ENCODE results near the gene COQ8A.

COQ8A gene

DNA sequence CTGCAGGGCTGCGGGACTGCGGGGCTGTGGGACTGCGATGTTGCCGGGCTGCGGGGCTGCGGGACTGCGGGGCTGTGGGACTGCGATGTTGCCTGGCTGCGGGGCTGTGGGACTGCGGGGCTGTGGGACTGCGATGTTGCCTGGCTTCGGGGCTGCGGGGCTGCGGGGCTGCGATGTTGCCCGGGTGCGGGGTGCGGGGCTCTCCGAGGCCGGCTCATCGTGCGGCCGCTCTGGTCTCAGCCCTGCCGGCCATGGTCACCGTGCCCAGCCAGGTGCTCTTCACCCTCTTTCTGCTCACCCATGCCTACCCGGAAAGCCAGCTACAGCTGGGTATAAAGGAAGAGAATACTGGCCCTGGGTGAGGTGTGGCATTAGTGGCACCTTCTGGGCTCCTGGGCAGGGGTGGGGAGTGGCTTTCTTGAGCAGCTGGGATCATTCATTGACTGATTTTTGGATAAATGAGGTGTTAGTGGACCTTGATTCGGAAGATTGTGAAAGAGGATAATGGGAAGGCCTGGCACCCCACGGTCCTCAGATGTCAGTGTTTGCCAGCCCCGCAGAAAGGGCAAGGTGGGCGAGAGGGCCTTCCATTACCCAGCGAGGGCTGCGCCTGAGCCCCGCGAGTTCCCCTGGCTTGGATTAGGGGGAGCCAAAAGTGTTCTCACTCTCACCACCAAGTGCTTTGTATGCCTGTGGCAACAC lies 36.3 kb downstream of the COQ8A start:
- Histone ChIP-seq H3K4me2 (ENCODE audit: low read length) (no peak overlapping the region), H3K79me2 (ENCODE audit: control insufficient read depth, insufficient read depth, low read length, poor library complexity) (no peaks in the 10 kb centered on the region), H4K91ac (ENCODE audit: low read depth, low read length) (no peak overlapping the region), H3K4me1 (ENCODE audit: control insufficient read depth in 1 of 2, insufficient read depth in 2 of 2, low read length in 2 of 2) (peaks cover 20 to 22% of the 10 kb centered on the region in 2 experiments), H3K23ac (ENCODE audit: low read length) (no peak overlapping the region), H2AFZ (ENCODE audit: insufficient read depth, low read length, poor library complexity) (no peak overlapping the region), H3K27me3 (ENCODE audit: insufficient read depth, low read length) (no peaks in the 10 kb centered on the region), H3K4me3 (ENCODE audit: low read depth, low read length) (no peak overlapping the region), H2BK120ac (ENCODE audit: insufficient read depth, low read length, poor library complexity) (no peak overlapping the region), H2BK12ac (ENCODE audit: low read length) (no peak overlapping the region), H3K27ac (ENCODE audit: low read depth, low read length) (no peak overlapping the region), H3K18ac (ENCODE audit: low read length) (no peak overlapping the region), H3K14ac (ENCODE audit: low read length) (no peak overlapping the region), H3K79me1 (ENCODE audit: low read length) (peaks cover 4% of the 10 kb centered on the region), H3K9me3 (ENCODE audit: insufficient read depth, low read depth, low read length) (peaks cover 5% of the 10 kb centered on the region), H4K8ac (ENCODE audit: low read depth, low read length) (no peak overlapping the region), H2AK5ac (ENCODE audit: low read length) (no peak overlapping the region), H3K36me3 (ENCODE audit: control insufficient read depth in 1 of 2, insufficient read depth in 2 of 2, low read length in 2 of 2) (no peaks in the 10 kb centered on the region), H3K9ac (ENCODE audit: low read length) (no peak overlapping the region), H3K4ac (ENCODE audit: low read depth, low read length) (no peak overlapping the region), H2BK5ac (ENCODE audit: low read depth, low read length, poor library complexity) (no peak overlapping the region), H4K12ac (ENCODE audit: low read depth, low read length) (no peak overlapping the region)
- no CpG with 5 or more reads among the region's 34 CpGs for WGBS (ENCODE audit: extremely low coverage, insufficient coverage, insufficient read length)
- no peak for DNase-seq

DNA sequence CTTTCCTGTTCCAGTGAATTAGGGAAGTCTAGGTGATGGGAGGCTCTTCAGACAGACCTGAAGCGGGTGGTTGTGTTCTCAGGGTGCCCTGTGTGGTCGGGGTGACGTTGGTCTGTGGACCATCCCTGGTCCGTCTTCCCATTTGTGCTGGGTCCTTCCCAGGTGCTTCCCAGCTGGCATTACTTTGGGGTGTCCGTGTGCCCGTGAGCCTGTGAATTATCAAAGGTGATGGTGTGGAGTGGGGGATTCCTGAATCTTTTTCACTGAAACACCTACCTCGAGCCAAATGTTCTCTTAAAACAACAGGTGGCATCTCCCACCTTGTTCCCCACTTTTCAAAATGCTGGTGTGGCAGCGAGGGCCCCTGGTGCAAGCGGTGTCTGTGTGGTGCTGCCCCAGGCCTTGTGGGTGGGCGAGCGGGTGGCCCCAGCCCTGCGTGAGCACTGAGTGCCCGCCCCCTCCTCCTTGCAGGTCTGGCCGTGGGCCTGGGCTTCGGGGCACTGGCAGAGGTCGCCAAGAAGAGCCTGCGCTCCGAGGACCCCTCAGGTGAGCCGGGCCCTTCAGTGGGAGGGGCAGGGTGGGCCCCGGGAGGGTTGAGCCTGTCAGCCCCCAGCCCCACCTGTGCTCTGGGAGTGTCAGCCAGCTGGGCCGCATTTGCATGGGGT lies 37.0 kb downstream of the COQ8A start:
- H2AFZ ChIP-seq (ENCODE audit: insufficient read depth, low read length, poor library complexity) = no peak overlapping the region
- H3K4me1 ChIP-seq (ENCODE audit: control insufficient read depth in 1 of 2, insufficient read depth in 2 of 2, low read length in 2 of 2) = peaks cover 20 to 22% of the 10 kb centered on the region in 2 experiments
- H2AK5ac ChIP-seq (ENCODE audit: low read length) = no peak overlapping the region
- no peak overlapping the region for H3K18ac ChIP-seq (ENCODE audit: low read length)
- no peak overlapping the region for H3K4me3 ChIP-seq (ENCODE audit: low read depth, low read length)
- no peaks in the 10 kb centered on the region for H3K27me3 ChIP-seq (ENCODE audit: insufficient read depth, low read length)
- no peak overlapping the region for H3K4me2 ChIP-seq (ENCODE audit: low read length)
- no peak overlapping the region for H2BK120ac ChIP-seq (ENCODE audit: insufficient read depth, low read length, poor library complexity)
- H4K8ac ChIP-seq (ENCODE audit: low read depth, low read length) = no peak overlapping the region
- no peak overlapping the region for H3K23ac ChIP-seq (ENCODE audit: low read length)
- no peak for DNase-seq
- no peak overlapping the region for H3K14ac ChIP-seq (ENCODE audit: low read length)
- no peak overlapping the region for H3K4ac ChIP-seq (ENCODE audit: low read depth, low read length)
- no CpG with 5 or more reads among the region's 21 CpGs for WGBS (ENCODE audit: extremely low coverage, insufficient coverage, insufficient read length)
- no peaks in the 10 kb centered on the region for H3K36me3 ChIP-seq (ENCODE audit: control insufficient read depth in 1 of 2, insufficient read depth in 2 of 2, low read length in 2 of 2)
- H3K9me3 ChIP-seq (ENCODE audit: insufficient read depth, low read depth, low read length) = peaks cover 4% of the 10 kb centered on the region
- peaks cover 4% of the 10 kb centered on the region for H3K79me1 ChIP-seq (ENCODE audit: low read length)
- H3K27ac ChIP-seq (ENCODE audit: low read depth, low read length) = no peak overlapping the region
- H3K9ac ChIP-seq (ENCODE audit: low read length) = no peak overlapping the region
- no peaks in the 10 kb centered on the region for H3K79me2 ChIP-seq (ENCODE audit: control insufficient read depth, insufficient read depth, low read length, poor library complexity)
- no peak overlapping the region for H2BK5ac ChIP-seq (ENCODE audit: low read depth, low read length, poor library complexity)
- no peak overlapping the region for H4K12ac ChIP-seq (ENCODE audit: low read depth, low read length)
- H2BK12ac ChIP-seq (ENCODE audit: low read length) = no peak overlapping the region
- H4K91ac ChIP-seq (ENCODE audit: low read depth, low read length) = no peak overlapping the region

DNA sequence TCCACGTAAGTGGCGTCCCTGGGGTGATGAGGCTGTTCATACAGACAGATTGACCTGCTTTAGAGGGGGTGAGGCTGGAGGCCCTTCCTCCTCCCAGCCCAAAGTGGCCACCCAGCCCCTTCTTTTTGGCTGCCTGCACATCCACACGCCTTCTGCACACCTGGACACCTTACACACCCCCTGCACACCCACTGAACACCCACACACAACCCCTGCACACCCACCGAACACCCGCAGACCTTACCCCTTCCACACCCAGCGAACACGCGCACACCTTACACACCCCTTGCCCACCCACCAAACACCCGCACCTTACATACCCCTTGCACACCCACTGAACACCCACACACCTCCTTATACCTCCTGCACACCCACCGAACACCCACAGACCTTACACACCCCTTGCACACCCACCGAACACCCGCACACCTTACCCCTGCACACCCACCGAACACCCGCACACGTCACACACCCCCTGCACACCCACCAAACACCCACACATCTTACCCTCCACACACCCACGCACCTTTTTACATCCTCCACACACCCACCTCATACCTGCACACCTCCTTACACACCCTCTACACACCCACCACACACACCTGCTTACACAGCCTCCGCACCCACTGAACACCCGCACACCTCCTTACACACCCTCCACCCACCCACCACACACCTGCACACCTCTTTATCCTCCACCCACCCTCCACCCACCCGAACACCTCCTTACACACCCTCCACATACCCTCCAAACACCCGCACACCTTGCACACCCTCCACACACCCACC lies 37.7 kb downstream of the COQ8A start:
- Histone ChIP-seq H3K79me2 (ENCODE audit: control insufficient read depth, insufficient read depth, low read length, poor library complexity) (no peaks in the 10 kb centered on the region), H3K14ac (ENCODE audit: low read length) (no peak overlapping the region), H3K9ac (ENCODE audit: low read length) (no peak overlapping the region), H3K27ac (ENCODE audit: low read depth, low read length) (no peak overlapping the region), H2AFZ (ENCODE audit: insufficient read depth, low read length, poor library complexity) (no peak overlapping the region), H3K4me1 (ENCODE audit: control insufficient read depth in 1 of 2, insufficient read depth in 2 of 2, low read length in 2 of 2) (peaks cover 19 to 22% of the 10 kb centered on the region in 2 experiments), H3K4me2 (ENCODE audit: low read length) (no peak overlapping the region), H2BK12ac (ENCODE audit: low read length) (no peak overlapping the region), H4K12ac (ENCODE audit: low read depth, low read length) (no peak overlapping the region), H3K18ac (ENCODE audit: low read length) (no peak overlapping the region), H3K4ac (ENCODE audit: low read depth, low read length) (no peak overlapping the region), H3K9me3 (ENCODE audit: insufficient read depth, low read depth, low read length) (peaks cover 4% of the 10 kb centered on the region), H2AK5ac (ENCODE audit: low read length) (no peak overlapping the region), H3K79me1 (ENCODE audit: low read length) (peaks cover 4% of the 10 kb centered on the region), H3K4me3 (ENCODE audit: low read depth, low read length) (no peak overlapping the region), H4K8ac (ENCODE audit: low read depth, low read length) (no peak overlapping the region), H2BK5ac (ENCODE audit: low read depth, low read length, poor library complexity) (no peak overlapping the region), H4K91ac (ENCODE audit: low read depth, low read length) (no peak overlapping the region), H2BK120ac (ENCODE audit: insufficient read depth, low read length, poor library complexity) (no peak overlapping the region), H3K27me3 (ENCODE audit: insufficient read depth, low read length) (no peaks in the 10 kb centered on the region), H3K36me3 (ENCODE audit: control insufficient read depth in 1 of 2, insufficient read depth in 2 of 2, low read length in 2 of 2) (no peaks in the 10 kb centered on the region), H3K23ac (ENCODE audit: low read length) (no peak overlapping the region)
- no peak for DNase-seq
- WGBS (ENCODE audit: extremely low coverage, insufficient coverage, insufficient read length) = 100% methylated on average over 11 of the region's 20 CpGs

DNA sequence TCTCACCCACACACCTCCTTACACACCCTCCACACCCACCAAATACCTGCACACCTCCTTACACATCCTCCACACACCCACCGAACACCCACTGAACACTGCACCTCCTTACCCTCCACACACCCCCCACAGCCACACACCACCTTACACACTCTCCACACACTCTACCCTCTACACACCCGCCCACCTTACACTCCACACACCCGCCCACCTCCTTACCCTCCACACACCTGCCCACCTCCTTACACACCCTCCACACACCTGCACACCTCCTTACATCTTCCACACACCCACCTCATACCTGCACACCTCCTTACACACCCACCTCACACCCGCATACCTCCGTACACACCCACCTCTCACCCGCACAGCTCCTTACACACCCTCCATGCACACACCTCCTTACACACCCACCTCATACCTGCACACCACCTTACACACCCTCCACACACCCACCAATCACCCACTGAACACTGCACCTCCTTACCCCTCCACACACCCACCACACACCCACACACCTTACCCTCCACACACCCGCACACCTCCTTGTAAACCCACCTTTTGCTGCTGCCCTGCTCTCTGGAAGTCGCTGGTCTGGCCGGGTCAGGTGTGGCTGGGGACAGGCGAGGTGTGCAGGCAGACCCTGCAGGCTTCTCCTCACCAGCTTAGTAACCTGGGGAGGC lies 38.5 kb downstream of the COQ8A start:
- Histone ChIP-seq H2AK5ac (ENCODE audit: low read length) (no peak overlapping the region), H3K18ac (ENCODE audit: low read length) (no peak overlapping the region), H2AFZ (ENCODE audit: insufficient read depth, low read length, poor library complexity) (no peak overlapping the region), H3K4me2 (ENCODE audit: low read length) (no peak overlapping the region), H3K4ac (ENCODE audit: low read depth, low read length) (no peak overlapping the region), H3K36me3 (ENCODE audit: control insufficient read depth in 1 of 2, insufficient read depth in 2 of 2, low read length in 2 of 2) (no peaks in the 10 kb centered on the region), H3K4me1 (ENCODE audit: control insufficient read depth in 1 of 2, insufficient read depth in 2 of 2, low read length in 2 of 2) (peaks cover 12 to 14% of the 10 kb centered on the region in 2 experiments), H3K9me3 (ENCODE audit: insufficient read depth, low read depth, low read length) (peaks cover 4% of the 10 kb centered on the region), H2BK120ac (ENCODE audit: insufficient read depth, low read length, poor library complexity) (no peak overlapping the region), H3K27me3 (ENCODE audit: insufficient read depth, low read length) (no peaks in the 10 kb centered on the region), H3K79me2 (ENCODE audit: control insufficient read depth, insufficient read depth, low read length, poor library complexity) (no peaks in the 10 kb centered on the region), H4K8ac (ENCODE audit: low read depth, low read length) (no peak overlapping the region), H2BK5ac (ENCODE audit: low read depth, low read length, poor library complexity) (no peak overlapping the region), H3K14ac (ENCODE audit: low read length) (no peak overlapping the region), H3K9ac (ENCODE audit: low read length) (no peak overlapping the region), H3K23ac (ENCODE audit: low read length) (no peak overlapping the region), H4K12ac (ENCODE audit: low read depth, low read length) (no peak overlapping the region), H3K79me1 (ENCODE audit: low read length) (peaks cover 4% of the 10 kb centered on the region), H2BK12ac (ENCODE audit: low read length) (no peak overlapping the region), H4K91ac (ENCODE audit: low read depth, low read length) (no peak overlapping the region), H3K27ac (ENCODE audit: low read depth, low read length) (no peak overlapping the region), H3K4me3 (ENCODE audit: low read depth, low read length) (no peak overlapping the region)
- WGBS (ENCODE audit: extremely low coverage, insufficient coverage, insufficient read length) = 100% methylated on average over 6 of the region's 10 CpGs
- no peak for DNase-seq

Data from trophoblast cell (in vitro differentiated cells and primary cell).